Hematopoietic multipotent progenitor cell treated with erythropoietin and hydrocortisone succinate and interleukin-3 and kit ligand, for 17 days (in vitro differentiated cells): ENCODE results near the gene SAP130.

ENCODE experiments used
- DNase-seq: peaks from one replicate; pipeline ENCODE4 v3.0.0-alpha.2; 2015; ENCODE audit warnings: low spot score

The SAP130 gene

GRCh38 chr2:127893494-127893893, 134.4 kb downstream of the SAP130 start:
- DNase-seq = no peak

GRCh38 chr2:127893033-127893432, 134.8 kb downstream of the SAP130 start:
- DNase-seq = no peak

- no peak for DNase-seq
Measured at GRCh38 chr2:127891811-127892210, 136.0 kb downstream of the SAP130 start.
